ENCODE results near the gene ZDHHC16. TPM values are rescaled to one million over a fixed set of nuclear protein-coding genes. Genes with fewer than 3 reads are reported as not detected.

The ZDHHC16 gene
- total RNA-seq, 4 donors from 2014 or later: 25.0 to 34.5 (median 31.6) TPM

GRCh38 chr10:97505152-97505551, 59.2 kb downstream of the ZDHHC16 start:
- intact Hi-C loops (cut with DNase I; ENCODE audit: low total_unique reads): no loop called here

GRCh38 chr10:97506199-97506991, 60.4 kb downstream of the ZDHHC16 start:
- DNase-seq (no peak), ATAC-seq (no peak)
- Histone ChIP-seq H3K36me3 (no peaks in the 10 kb centered on the region), H3K4me1 (peaks cover 17 to 21% of the 10 kb centered on the region in 2 donors), H3K27ac (no peak overlapping the region), H3K27me3 (no peaks in the 10 kb centered on the region), H3K4me3 (no peak overlapping the region), H3K9me3 (no peaks in the 10 kb centered on the region)
- intact Hi-C loops (cut with DNase I; ENCODE audit: low total_unique reads): no loop called here
- in situ Hi-C loops (cut with MboI; ENCODE audit: low sequenced_read_pairs in 4 of 4): no loop called here
- TF ChIP-seq POLR2A (IDR thresholded peaks at IDR 0.05) (no peak), CTCF (IDR thresholded peaks at IDR 0.05 in 4 of 5, conservative IDR thresholded peaks at IDR 0.05 in 1 of 5) (no peak)

More at GRCh38 chr10:97505152-97505551, 59.2 kb downstream of the ZDHHC16 start:
- DNase-seq (no peak), ATAC-seq (no peak)
- Histone ChIP-seq H3K9me3 (no peaks in the 10 kb centered on the region), H3K4me3 (no peak overlapping the region), H3K27me3 (no peaks in the 10 kb centered on the region), H3K4me1 (peaks cover 18 to 22% of the 10 kb centered on the region in 2 donors), H3K36me3 (no peaks in the 10 kb centered on the region), H3K27ac (no peak overlapping the region)
- in situ Hi-C loops (cut with MboI; ENCODE audit: low sequenced_read_pairs in 4 of 4): no loop called here
- TF ChIP-seq CTCF (IDR thresholded peaks at IDR 0.05 in 4 of 5, conservative IDR thresholded peaks at IDR 0.05 in 1 of 5) (no peak), POLR2A (IDR thresholded peaks at IDR 0.05) (no peak)

Other genes with a start within 250 kb of the ZDHHC16 start
- 10 to 100 TPM in 1 of 4 donors, 1 to 10 TPM in 3; 1.7 to 12.3 (median 2.4) TPM for gene ARHGAP19, start 153.5 kb upstream of the ZDHHC16 start, total RNA-seq
- gene FRAT1, start 126.9 kb upstream of the ZDHHC16 start, total RNA-seq: 1 to 10 TPM; 1.7 to 7.6 (median 3.2) TPM
- gene FRAT2, start 111.4 kb upstream of the ZDHHC16 start, total RNA-seq: 10 to 100 TPM in 3 of 4 donors, 1 to 10 TPM in 1; 9.3 to 28.7 (median 20.5) TPM
- 10 to 100 TPM; 41.9 to 61.4 (median 49.9) TPM for gene RRP12, start 44.8 kb upstream of the ZDHHC16 start, total RNA-seq
- gene PGAM1, start 20.0 kb upstream of the ZDHHC16 start, total RNA-seq: 10 to 100 TPM; 41.0 to 72.1 (median 62.2) TPM
- 10 to 100 TPM; 18.6 to 34.5 (median 26.8) TPM for gene EXOSC1, start 169 bp upstream of the ZDHHC16 start, total RNA-seq
- 10 to 100 TPM; 56.1 to 70.0 (median 65.0) TPM for gene MMS19, start 52.2 kb downstream of the ZDHHC16 start, total RNA-seq
- gene UBTD1, start 52.7 kb downstream of the ZDHHC16 start, total RNA-seq: 10 to 100 TPM; 13.7 to 40.0 (median 23.3) TPM
- 1,000 to 10,000 TPM in 1 of 4 donors, 100 to 1,000 TPM in 3; 105 to 1,024 (median 853) TPM for gene ANKRD2, start 126.6 kb downstream of the ZDHHC16 start, total RNA-seq
- gene HOGA1, start 138.2 kb downstream of the ZDHHC16 start, total RNA-seq: 10 to 100 TPM in 1 of 4 donors, 1 to 10 TPM in 1, under 1 TPM in 2; 0.27 to 11.2 (median 4.1) TPM
- gene C10orf62, start 143.5 kb downstream of the ZDHHC16 start, total RNA-seq: under 1 TPM in 2 of 4 donors, not detected in 2; 0.41 to 0.55 TPM
- 1 to 10 TPM in 3 of 4 donors, under 1 TPM in 1; 0.51 to 8.7 (median 2.1) TPM for gene MORN4, start 187.3 kb downstream of the ZDHHC16 start, total RNA-seq
- gene PI4K2A, start 194.5 kb downstream of the ZDHHC16 start, total RNA-seq: 10 to 100 TPM; 16.1 to 18.5 (median 17.9) TPM
- 10 to 100 TPM in 1 of 4 donors, 1 to 10 TPM in 3; 1.4 to 14.1 (median 3.0) TPM for gene AVPI1, start 241.1 kb downstream of the ZDHHC16 start, total RNA-seq